H9 (cell line): Measurements from ENCODE around the gene KCNJ12. TPM values are rescaled to one million over a fixed set of nuclear protein-coding genes. Genes with fewer than 3 reads are reported as not detected.

Experiments
- DNase-seq: peaks from one replicate; pipeline ENCODE4 v3.0.0-alpha.2; 2017
- H2AFZ ChIP-seq: one replicate; pipeline ENCODE4 v1.6.1; 2013; ENCODE audit warnings: mild to moderate bottlenecking, low read length, control low read depth, moderate library complexity
- H2AK5ac ChIP-seq: 2 replicates; pipeline ENCODE4 v1.6.1; 2013; ENCODE audit warnings: low read length, control low read depth, mixed read lengths; ENCODE audit not compliant: insufficient read length
- H2BK120ac ChIP-seq: one replicate; pipeline ENCODE4 v1.6.1; 2013; ENCODE audit warnings: low read depth, mild to moderate bottlenecking, low read length, control low read depth, inconsistent platforms; ENCODE audit not compliant: poor library complexity, severe bottlenecking
- H2BK12ac ChIP-seq: 2 replicates; pipeline ENCODE4 v1.6.1; 2013; ENCODE audit warnings: low read length, control low read depth, mixed read lengths, low read depth; ENCODE audit not compliant: insufficient read length
- H2BK15ac ChIP-seq: 2 replicates; pipeline ENCODE4 v1.6.1; 2013; ENCODE audit warnings: low read depth, low read length, control low read depth
- H2BK20ac ChIP-seq: one replicate; pipeline ENCODE4 v1.6.1; 2013; ENCODE audit warnings: low read depth, mild to moderate bottlenecking, low read length, control low read depth, inconsistent platforms; ENCODE audit not compliant: poor library complexity, severe bottlenecking
- H2BK5ac ChIP-seq: 2 replicates; pipeline ENCODE4 v1.6.1; 2013; ENCODE audit warnings: low read length, control low read depth, mixed read lengths; ENCODE audit not compliant: insufficient read length
- H3K14ac ChIP-seq: 2 replicates; pipeline ENCODE4 v1.6.1; 2013; ENCODE audit warnings: low read length, control low read depth; ENCODE audit not compliant: insufficient read depth
- H3K18ac ChIP-seq: 2 replicates; pipeline ENCODE4 v1.6.1; 2013; ENCODE audit warnings: low read depth, mild to moderate bottlenecking, mixed read lengths, low read length, control low read depth; ENCODE audit not compliant: insufficient read length
- H3K23ac ChIP-seq: 2 replicates; pipeline ENCODE4 v1.6.1; 2013; ENCODE audit warnings: low read length, control low read depth, mixed read lengths, low read depth; ENCODE audit not compliant: insufficient read length
- H3K23me2 ChIP-seq: 2 replicates; pipeline ENCODE4 v1.6.1; 2013; ENCODE audit warnings: low read depth, mild to moderate bottlenecking, mixed read lengths, low read length, control low read depth; ENCODE audit not compliant: insufficient read length, poor library complexity, severe bottlenecking
- H3K27ac ChIP-seq: 2 replicates; pipeline ENCODE4 v1.5.1; 2013; ENCODE audit warnings: low read length, control low read depth, mixed read lengths, low read depth; ENCODE audit not compliant: insufficient read length
- H3K27me3 ChIP-seq: 2 replicates; pipeline ENCODE4 v1.6.1; 2013; ENCODE audit warnings: low read length, control low read depth, inconsistent platforms; ENCODE audit not compliant: insufficient read depth
- H3K4ac ChIP-seq: 2 replicates; pipeline ENCODE4 v1.6.1; 2013; ENCODE audit warnings: low read depth, mild to moderate bottlenecking, control low read depth, inconsistent platforms, low read length, moderate library complexity
- H3K4me1 ChIP-seq: 2 replicates; pipeline ENCODE4 v1.6.1; 2013; ENCODE audit warnings: low read length, control low read depth, inconsistent platforms; ENCODE audit not compliant: insufficient read depth
- H3K4me2 ChIP-seq: 2 replicates; pipeline ENCODE4 v1.6.1; 2013; ENCODE audit warnings: low read length, control low read depth, mixed read lengths; ENCODE audit not compliant: insufficient read length, insufficient read depth
- H3K56ac ChIP-seq: 2 replicates; pipeline ENCODE4 v1.6.1; 2013; ENCODE audit warnings: low read depth, mild to moderate bottlenecking, mixed read lengths, low read length, control low read depth; ENCODE audit not compliant: insufficient read length
- H3K79me1 ChIP-seq: 2 replicates; pipeline ENCODE4 v1.6.1; 2013; ENCODE audit warnings: low read depth, mild to moderate bottlenecking, moderate library complexity, low read length, control low read depth, inconsistent platforms; ENCODE audit not compliant: insufficient read depth, poor library complexity, severe bottlenecking
- H3K79me2 ChIP-seq: 2 replicates; pipeline ENCODE4 v1.6.1; 2013; ENCODE audit warnings: low read length, control low read depth, inconsistent platforms; ENCODE audit not compliant: insufficient read depth
- H3K9ac ChIP-seq: 2 replicates; pipeline ENCODE4 v1.6.1; 2013; ENCODE audit warnings: low read length, control low read depth, mixed read lengths; ENCODE audit not compliant: insufficient read length; ENCODE audit errors: extremely low read depth
- H3K9me3 ChIP-seq: one replicate; pipeline ENCODE4 v1.6.1; 2013; ENCODE audit warnings: low read depth, low read length, inconsistent platforms; ENCODE audit not compliant: control insufficient read depth
- H3T11ph ChIP-seq: one replicate; pipeline ENCODE4 v1.6.1; 2013; ENCODE audit warnings: mild to moderate bottlenecking, low read length, control low read depth, inconsistent platforms
- H4K20me1 ChIP-seq: one replicate; pipeline ENCODE4 v1.6.1; 2013; ENCODE audit not compliant: control insufficient read depth, insufficient read length, insufficient read depth
- H4K5ac ChIP-seq: 2 replicates; pipeline ENCODE4 v1.6.1; 2013; ENCODE audit warnings: low read depth, mild to moderate bottlenecking, mixed read lengths, low read length, control low read depth; ENCODE audit not compliant: insufficient read length
- H4K8ac ChIP-seq: replicated peaks from 2 replicates; pipeline ENCODE4 v1.6.1; 2013; ENCODE audit warnings: low read length, control low read depth, mixed read lengths, low read depth; ENCODE audit not compliant: insufficient read length
- H4K91ac ChIP-seq: 2 replicates; pipeline ENCODE4 v1.6.1; 2013; ENCODE audit warnings: low read depth, mild to moderate bottlenecking, moderate library complexity, mixed read lengths, low read length, control low read depth; ENCODE audit not compliant: insufficient read length
- H3K27ac Mint-ChIP-seq, 3 experiments: 2 replicates in 2 of 3; 3 replicates in 1 of 3; pipeline ENCODE4 v1.8.0; 2020 to 2021; ENCODE audit warnings: mixed read lengths in 3 of 3, mild to moderate bottlenecking in 1 of 3, moderate library complexity in 1 of 3
- H3K27me3 Mint-ChIP-seq: 2 replicates; pipeline ENCODE4 v1.8.0; 2021; ENCODE audit warnings: low read depth, mild to moderate bottlenecking, moderate library complexity, mixed read lengths
- H3K36me3 Mint-ChIP-seq, 3 experiments: 2 replicates in 2 of 3; 3 replicates in 1 of 3; pipeline ENCODE4 v1.8.0; 2020 to 2021; ENCODE audit warnings: low read depth in 3 of 3, mixed read lengths in 3 of 3; ENCODE audit not compliant: insufficient read depth in 1 of 3
- H3K4me1 Mint-ChIP-seq, 2 experiments: 2 replicates each; pipeline ENCODE4 v1.8.0; 2020; ENCODE audit warnings: mixed read lengths in 2 of 2
- H3K4me3 Mint-ChIP-seq, 2 experiments: 2 replicates in 1 of 2; 3 replicates in 1 of 2; pipeline ENCODE4 v1.8.0; 2020 to 2021; ENCODE audit warnings: mild to moderate bottlenecking in 2 of 2, mixed read lengths in 2 of 2, moderate library complexity in 1 of 2
- H3K9me3 Mint-ChIP-seq, 2 experiments: 2 replicates in 1 of 2; 3 replicates in 1 of 2; pipeline ENCODE4 v1.8.0; 2020; ENCODE audit warnings: mild to moderate bottlenecking in 2 of 2, mixed read lengths in 2 of 2, moderate library complexity in 1 of 2
- whole genome bisulfite sequencing: extraction: QIAGEN DNeasy Blood & Tissue Kit; methylation state at CpG from one replicate; pipeline ENCODE4 v1.1.7; 2013; ENCODE audit warnings: missing lambda C conversion rate, low lambda C conversion rate, mixed read lengths; ENCODE audit not compliant: insufficient read length; ENCODE audit errors: extremely low coverage; 5-methylcytosine and 5-hydroxymethylcytosine counted together
- total RNA-seq: library from RNA; stranded (reverse); gene quantifications from 2 replicates; pipeline ENCODE4 v1.2.1, GENCODE V29; 2021
- TF ChIP-seq, protein P1 (sequence below): fragments of 200-600 bp; sonication (generic); conservative IDR thresholded peaks from 3 replicates; pipeline ENCODE4 v1.8.0; 2021; ENCODE audit warnings: antibody characterized with exemption, mild to moderate bottlenecking

The KCNJ12 gene
- total RNA-seq, 1 experiment from 2014 or later = 0.39 TPM

DNA sequence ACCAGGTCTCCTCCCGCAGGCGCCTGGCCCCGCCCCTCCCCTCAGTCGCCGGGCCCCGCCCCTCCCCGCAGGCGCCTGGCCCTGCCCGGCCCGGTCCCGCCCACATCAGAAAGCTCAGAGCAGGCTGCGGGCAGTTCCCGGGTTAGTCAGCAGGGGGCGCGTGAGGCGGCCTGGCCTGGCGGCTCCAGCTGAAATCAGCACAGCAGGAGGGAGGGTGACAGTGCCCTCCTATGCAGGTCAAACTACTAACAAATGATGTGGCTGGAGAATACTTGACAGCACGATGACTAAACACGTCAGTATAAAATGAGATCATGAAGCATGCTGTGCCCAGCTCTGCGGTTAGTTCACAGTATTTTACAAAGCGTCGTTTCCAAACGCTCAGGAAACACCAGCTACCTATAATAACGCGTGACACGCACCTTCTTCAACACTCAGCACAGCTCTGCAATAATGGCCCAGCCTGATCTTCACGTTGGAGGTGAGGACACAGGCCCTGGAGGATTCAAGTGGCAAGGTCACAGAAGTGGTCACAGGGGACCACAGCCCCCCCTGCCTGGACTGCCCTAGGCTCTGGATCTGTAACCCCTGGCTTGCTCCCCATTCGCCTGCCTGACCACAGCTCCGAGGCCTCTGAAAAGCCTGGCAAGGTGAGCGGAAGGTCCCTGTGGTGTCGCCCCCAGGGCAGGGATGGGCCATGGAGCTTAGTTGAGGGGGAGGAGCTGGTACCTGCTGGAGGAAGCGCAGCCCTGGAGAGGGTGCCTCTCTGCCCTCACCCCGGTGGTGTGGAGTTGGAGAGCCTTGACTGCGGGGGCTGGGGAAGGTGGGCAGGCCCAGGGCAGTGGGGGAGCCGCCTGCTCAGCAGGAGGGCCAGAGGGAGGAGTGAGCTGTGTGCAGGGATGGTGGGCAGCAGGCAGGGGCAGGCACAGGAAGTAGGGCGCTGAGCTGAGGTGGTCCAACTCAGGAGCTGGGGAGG is 81.2 kb downstream of the KCNJ12 start:
- peak; percentile 96 for DNase-seq
- H3K27me3 Mint-ChIP-seq = peaks cover 65% of the 10 kb centered on the region
- H4K91ac ChIP-seq = no peak overlapping the region

More for the DNA sequence above, 81.2 kb downstream of the KCNJ12 start:
- H2AK5ac ChIP-seq = no peak overlapping the region
- no peak overlapping the region for H3K4ac ChIP-seq
- H2BK20ac ChIP-seq = no peak overlapping the region
- no peaks in the 10 kb centered on the region for H4K20me1 ChIP-seq
- no peaks in the 10 kb centered on the region for H3K36me3 Mint-ChIP-seq
- no peak overlapping the region for H2BK15ac ChIP-seq
- peaks cover 2% of the 10 kb centered on the region; the same call in 1 of the 2 replicates for H3K4me1 ChIP-seq
- no peak overlapping the region for H2BK5ac ChIP-seq
- no CpG with 5 or more reads among the region's 36 CpGs for WGBS
- H3K9me3 Mint-ChIP-seq = peaks cover 4% of the 10 kb centered on the region in 2 experiments; a peak in 2 of 5 replicates
- no peaks in the 10 kb centered on the region; the same call in 1 of the 2 replicates for H3K27me3 ChIP-seq
- H4K8ac ChIP-seq = no peak overlapping the region
- no peak overlapping the region for H3K9ac ChIP-seq
- no peaks in the 10 kb centered on the region for H3K79me1 ChIP-seq
- no peaks in the 10 kb centered on the region for H3K79me2 ChIP-seq
- no peak overlapping the region; the same call in 1 of the 2 replicates for H3K14ac ChIP-seq
- H3K4me2 ChIP-seq = peak overlapping the region; percentile 12
- peaks cover 11% of the 10 kb centered on the region for H3K23me2 ChIP-seq
- H3K23ac ChIP-seq = no peak overlapping the region
- H4K5ac ChIP-seq = no peak overlapping the region
- H3T11ph ChIP-seq = no peak overlapping the region
- H3K18ac ChIP-seq = no peak overlapping the region
- H2AFZ ChIP-seq = no peak overlapping the region
- H3K4me3 Mint-ChIP-seq = peak overlapping the region; percentile 46 to 65; a peak in 3 of 5 replicates
- peaks cover 12 to 31% of the 10 kb centered on the region in 2 experiments for H3K4me1 Mint-ChIP-seq
- no peak overlapping the region for H3K27ac ChIP-seq
- no peaks in the 10 kb centered on the region for H3K9me3 ChIP-seq
- H3K27ac Mint-ChIP-seq = no peak overlapping the region; a peak in 1 of 7 replicates
- no peak overlapping the region for H3K56ac ChIP-seq
- no peak overlapping the region for H2BK120ac ChIP-seq
- TF ChIP-seq, protein P1, sequence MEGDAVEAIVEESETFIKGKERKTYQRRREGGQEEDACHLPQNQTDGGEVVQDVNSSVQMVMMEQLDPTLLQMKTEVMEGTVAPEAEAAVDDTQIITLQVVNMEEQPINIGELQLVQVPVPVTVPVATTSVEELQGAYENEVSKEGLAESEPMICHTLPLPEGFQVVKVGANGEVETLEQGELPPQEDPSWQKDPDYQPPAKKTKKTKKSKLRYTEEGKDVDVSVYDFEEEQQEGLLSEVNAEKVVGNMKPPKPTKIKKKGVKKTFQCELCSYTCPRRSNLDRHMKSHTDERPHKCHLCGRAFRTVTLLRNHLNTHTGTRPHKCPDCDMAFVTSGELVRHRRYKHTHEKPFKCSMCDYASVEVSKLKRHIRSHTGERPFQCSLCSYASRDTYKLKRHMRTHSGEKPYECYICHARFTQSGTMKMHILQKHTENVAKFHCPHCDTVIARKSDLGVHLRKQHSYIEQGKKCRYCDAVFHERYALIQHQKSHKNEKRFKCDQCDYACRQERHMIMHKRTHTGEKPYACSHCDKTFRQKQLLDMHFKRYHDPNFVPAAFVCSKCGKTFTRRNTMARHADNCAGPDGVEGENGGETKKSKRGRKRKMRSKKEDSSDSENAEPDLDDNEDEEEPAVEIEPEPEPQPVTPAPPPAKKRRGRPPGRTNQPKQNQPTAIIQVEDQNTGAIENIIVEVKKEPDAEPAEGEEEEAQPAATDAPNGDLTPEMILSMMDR = peak; percentile 98
- no peak overlapping the region for H2BK12ac ChIP-seq
